ENCODE results near the gene ZNF710.

- TF ChIP-seq CTCF (conservative IDR thresholded peaks at IDR 0.05; ENCODE audit: low read length) (no peak), EZH2phosphoT487 (IDR thresholded peaks at IDR 0.05; ENCODE audit: borderline replicate concordance) (no peak)
Observed at GRCh38 chr15:90039996-90040395, 38.9 kb downstream of the ZNF710 start.
